DMS 273 (cell line): Measurements from ENCODE around the gene TMEM95.
"Not testable (repeated sequence)": the region's sequence is repeated elsewhere in the genome, so short reads cannot be mapped to it uniquely, and the experiment has no call there.

Experiments
- DNase-seq: peaks from one replicate; lab custom pipeline; 2025; ENCODE audit not compliant: unreplicated experiment; lab: John Stamatoyannopoulos, UW

The TMEM95 gene

DNA sequence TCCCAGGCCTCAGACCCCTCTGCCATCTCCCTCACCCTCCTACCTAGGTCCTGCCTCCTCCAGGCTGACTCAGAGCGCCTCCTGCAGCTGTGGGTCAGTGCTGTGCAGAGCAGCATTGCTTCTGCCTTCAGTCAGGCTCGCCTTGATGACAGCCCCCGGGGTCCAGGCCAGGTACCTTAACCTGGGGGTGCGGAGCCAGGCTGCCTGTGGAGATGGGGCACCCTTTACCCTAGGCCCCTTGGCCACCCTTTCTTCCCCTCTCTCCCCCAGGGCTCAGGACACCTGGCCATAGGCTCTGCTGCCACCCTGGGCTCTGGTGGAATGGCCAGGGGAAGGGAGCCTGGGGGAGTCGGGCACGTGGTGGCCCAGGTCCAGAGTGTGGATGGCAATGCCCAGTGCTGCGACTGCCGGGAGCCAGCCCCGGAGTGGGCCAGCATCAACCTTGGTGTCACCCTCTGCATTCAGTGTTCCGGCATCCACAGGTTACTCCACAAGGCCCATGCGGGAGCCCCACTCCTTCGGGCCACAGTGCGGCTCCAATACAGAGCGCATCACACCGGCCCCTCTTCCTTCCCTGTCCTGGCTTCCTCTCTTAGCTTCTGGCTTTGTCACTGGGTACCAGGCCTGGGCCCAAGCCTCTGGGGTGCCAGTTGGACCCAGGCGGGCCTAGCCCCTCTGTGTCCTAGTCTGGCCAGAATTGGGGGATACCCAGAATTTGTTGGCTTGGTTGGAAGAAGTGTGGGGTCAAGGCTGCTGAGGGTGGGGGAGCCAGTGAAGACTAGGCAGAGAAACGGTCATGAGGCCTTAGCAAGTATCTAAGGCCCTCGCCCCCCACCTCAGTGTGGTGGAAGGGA, 8.0 kb upstream of the TMEM95 start:
- no peak for DNase-seq

DNA sequence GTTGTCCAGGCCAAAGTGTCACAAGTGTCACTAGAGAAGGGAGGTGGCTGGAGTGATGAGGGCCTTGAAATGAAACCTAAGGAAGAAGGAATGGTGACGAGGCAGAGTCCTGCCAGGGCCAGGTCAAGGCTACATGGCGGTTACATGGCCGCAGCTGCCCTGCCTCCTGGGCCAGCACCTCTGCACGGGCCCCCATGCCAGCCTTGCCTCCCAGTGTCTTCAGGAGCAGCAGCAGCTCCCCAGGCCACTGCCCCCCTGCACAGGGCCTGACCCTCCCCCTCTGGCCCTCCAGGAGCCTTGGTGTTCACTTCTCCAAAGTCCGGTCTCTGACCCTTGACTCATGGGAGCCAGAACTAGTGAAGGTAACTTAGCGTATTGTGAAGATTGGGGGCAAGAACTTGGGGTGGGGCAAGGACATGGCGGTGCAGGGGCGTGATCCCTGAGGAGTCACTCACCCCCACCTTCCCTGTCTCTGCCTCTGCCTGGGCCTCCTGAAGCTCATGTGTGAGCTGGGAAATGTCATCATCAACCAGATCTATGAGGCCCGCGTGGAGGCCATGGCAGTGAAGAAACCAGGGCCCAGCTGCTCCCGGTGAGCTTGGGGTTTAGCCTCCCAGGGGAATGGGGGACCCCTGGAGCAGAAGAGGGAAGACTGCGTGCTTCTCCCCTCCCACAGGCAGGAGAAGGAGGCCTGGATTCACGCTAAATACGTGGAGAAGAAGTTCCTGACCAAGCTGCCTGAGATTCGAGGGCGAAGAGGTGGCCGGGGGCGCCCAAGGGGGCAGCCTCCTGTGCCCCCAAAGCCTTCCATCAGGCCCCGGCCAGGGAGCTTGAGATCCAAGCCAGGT, 7.1 kb upstream of the TMEM95 start:
- DNase-seq = no peak

DNA sequence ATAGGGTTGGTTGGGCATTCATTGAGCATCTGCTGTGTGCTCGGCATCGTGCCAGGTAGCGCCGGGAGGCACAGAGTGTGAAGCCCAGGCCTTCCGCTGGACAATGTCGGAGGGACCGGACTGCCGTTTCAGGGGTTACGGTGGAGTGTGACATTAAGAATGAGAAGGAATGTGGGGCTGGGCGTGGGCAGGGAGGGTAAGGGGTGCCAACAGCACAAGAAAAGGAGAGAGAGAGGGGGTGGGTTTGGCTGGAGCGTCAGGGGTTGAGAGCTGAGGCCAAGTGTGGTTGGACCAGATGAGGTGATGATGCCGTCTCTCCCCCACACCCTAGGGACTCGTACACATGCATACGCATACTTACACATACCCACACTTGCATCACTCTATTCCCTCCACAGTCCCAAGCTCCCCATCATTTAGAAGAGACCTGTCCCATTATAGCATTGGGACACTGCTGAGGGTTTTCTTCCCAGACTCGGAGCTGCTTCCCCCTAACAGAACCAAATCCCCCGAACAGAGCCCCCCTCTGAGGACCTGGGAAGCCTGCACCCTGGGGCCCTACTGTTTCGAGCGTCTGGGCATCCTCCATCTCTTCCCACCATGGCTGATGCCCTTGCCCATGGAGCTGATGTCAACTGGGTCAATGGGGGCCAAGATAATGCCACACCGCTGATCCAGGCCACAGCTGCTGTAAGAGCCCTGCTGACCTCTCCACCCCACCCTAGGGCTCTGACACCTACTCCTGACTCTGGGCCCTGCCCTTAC, 6.3 kb upstream of the TMEM95 start:
- DNase-seq = peak; percentile 18

DNA sequence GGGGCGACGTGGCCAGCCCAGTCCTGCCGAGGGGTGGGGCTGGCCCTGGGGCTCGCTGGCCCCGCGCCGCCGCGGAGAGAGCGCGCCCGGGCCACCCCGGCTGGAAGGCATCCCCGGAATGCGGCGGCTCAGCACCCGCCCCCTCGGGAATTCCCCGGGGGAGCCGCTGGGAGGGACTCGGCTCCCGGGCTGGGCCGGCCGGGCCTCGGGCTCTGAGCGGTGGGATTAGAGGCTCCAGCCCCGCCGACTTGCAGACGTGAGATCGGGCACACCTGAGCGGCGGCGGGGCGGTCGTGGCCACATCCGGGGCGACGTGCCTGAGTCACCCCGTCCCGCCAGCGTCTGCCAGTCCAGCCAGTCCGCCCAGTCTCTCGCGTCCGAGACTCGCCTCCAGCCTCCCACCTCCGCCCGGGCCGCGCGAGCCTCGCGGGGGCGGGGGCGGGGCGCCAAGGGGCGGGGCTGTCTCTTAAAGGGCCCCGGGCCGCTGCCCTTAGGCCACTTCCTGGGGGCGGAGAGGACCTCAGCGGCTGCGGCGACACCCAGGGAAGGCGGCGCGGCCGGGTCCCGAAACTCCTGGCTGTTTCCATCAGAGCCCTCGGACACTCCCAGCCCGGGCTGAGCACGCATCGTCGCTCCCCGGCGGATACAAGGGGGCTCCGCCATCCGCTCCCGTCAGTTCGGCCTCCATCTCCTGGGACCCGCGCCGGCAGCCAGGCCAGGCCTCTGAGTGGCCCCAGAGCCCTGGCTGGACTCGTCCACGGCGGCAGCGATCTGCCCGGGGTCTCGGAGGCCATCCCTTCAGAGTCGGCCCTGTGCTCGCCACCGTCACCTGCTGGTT, 3.1 kb upstream of the TMEM95 start, which contains the start of gene KCTD11:
Gene KCTD11 (plus strand): TSS at position 498 of the 838 bp plus-strand sequence.
- peak; percentile 70 for DNase-seq

DNA sequence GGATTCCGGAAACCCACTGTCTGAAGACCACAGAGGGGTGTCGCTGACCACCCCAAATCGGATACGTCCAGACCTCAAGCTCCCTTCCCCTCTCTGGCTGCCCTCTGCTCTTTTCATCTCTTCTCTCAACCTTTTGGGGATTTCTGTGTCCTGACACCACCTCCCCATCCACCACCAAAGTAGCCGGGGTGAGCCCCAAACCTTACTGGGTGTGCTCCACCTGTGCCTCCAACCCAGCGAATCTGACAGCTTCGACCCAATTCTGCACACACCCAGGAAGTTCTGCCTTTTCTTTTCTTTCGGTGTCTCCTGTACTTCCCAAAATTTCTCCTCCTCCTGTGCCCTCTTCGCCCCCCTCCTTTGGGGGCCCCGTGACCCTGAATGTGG, 2.5 kb upstream of the TMEM95 start:
- no peak for DNase-seq

DNA sequence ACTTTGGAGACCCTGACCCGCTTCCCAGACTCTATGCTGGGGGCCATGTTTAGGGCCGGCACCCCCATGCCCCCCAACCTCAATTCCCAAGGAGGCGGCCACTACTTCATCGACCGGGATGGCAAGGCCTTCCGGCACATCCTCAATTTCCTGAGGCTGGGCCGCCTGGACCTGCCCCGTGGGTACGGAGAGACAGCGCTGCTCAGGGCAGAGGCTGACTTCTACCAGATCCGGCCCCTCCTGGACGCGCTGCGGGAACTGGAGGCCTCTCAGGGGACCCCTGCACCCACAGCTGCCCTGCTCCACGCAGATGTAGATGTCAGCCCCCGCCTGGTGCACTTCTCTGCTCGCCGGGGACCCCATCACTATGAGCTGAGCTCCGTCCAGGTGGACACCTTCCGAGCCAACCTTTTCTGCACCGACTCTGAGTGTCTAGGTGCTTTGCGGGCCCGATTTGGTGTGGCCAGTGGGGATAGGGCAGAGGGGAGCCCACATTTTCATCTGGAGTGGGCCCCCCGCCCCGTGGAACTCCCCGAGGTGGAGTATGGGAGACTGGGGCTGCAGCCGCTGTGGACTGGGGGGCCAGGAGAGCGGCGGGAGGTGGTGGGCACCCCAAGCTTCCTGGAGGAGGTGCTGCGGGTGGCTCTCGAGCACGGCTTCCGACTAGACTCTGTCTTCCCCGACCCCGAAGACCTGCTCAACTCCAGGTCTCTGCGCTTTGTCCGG, 1.9 kb upstream of the TMEM95 start:
- DNase-seq = no peak

DNA sequence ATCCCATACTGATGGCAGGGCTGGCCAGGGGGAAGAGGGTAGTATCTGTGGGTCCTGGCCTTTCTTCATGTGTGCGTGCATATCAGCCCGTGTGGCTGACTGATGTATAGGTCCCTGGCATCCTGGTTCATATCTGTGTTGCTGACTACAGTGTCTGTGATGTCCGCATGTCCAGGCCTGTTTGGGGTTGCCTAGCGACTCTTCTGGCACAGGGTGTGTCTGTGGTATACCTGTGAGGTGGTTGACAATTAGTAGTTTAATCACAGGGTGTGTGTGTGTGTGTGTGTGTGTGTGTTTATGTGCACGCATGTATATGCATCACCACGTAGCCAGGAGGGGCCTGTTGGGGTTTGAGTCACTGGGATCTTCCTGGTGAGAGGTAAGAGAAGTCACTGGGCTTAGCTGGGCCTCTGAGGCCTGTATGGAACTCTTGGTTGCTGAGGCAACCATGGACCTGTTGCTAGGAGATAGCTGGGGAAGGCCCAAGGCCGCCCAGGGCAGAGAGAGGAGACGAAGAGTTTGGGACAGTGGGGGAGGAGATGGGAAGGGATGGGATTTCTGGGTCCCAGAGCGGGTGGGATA, 603 bp upstream of the TMEM95 start:
- peak; percentile 60 for DNase-seq

DNA sequence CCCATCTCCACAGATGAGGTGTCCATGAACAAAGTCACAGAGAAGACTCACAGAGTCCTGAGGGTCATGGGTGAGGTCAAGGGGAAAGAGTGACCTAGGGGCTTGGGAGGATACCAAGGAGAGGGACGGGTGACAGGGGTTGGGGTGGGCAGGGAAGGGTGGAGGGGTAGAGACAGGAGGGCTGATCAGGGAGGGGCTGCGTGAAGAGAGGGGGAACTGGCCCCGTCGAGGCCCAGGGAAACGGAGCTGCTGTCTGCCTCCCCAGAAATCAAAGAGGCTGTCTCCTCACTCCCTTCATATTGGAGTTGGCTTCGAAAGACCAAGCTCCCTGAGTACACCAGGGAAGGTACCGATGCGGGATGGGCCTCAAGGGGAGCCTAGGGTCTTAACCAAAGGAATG, 617 bp downstream of the TMEM95 start:
- no peak for DNase-seq

DNA sequence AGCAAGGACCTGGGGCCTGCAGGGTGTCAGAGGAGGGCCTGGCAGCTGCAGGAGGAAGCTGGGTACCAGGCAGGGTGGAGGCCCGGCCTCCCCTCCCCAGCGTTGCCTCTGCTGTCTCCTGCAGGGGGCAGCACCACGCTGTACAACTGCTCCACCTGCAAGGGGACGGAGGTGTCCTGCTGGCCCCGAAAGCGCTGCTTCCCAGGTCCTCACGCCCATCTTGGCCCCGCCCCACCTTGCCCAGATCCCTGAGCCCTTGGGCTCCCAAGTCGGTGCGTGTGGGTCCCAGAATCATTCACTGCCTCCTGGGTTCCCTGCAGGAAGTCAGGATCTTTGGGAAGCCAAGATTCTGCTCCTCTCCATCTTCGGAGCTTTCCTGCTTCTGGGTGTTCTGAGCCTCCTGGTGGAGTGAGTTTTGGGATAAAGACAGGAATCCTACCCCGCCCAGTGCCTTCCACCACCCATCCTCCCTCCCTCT, 1.2 kb downstream of the TMEM95 start:
- peak; percentile 81 for DNase-seq

DNA sequence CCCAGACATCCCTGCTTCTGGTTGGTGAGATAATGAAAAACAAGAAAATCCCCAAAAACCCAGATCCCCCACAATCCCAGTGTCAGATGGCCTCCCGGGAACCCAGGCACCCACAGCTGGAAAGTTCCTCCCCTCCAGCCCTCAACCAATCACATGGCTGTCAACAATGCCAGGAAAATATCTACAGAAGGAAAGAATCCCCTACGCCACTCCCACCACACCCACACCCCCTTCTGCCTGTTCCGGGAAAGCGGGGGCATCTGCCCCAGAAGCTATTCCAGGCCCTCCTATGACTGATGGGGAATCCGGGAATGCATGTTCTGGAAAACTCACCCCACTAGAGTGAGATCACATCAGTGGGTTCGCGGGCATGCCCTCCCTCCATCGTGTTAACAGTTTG, 1.8 kb downstream of the TMEM95 start:
- no peak for DNase-seq

DNA sequence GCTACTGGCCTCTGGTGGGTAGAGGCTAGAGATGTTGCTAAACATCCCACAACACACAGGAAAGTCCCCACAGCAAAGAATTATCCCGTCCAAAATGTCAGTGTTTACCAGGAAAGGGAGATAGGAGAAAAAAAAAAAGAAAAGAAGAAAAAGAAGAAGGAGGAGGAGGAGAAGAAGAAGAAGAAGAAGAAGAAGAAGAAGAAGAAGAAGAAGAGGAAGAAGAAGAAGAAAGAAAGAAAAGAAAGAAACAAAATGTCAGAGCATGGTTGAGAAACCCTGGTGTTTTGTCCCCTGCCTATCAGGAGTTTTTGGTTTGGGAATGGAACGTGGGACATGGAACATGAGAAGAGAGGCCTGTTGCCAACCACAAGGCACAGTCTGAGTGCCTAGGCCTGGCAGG, 2.4 kb downstream of the TMEM95 start:
- no peak for DNase-seq

DNA sequence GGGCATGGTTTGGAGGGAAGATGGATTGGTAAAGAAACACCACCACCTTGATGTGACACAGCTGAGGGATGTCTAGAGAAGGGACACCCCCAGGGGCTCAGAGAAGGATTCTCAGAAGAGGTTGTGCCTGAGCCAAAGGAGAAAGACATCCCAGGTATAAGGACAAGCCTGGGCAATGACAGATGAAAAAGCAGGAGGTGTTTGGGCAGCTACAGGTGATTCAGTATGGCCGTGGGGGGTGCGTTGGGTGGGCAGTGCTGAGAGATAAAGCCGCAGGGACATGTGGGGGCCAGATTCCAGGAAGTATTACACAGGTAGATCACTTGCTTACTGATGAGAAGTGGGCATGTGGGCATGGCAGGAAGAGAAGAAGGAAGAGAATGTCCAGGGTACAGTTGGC, 7.0 kb downstream of the TMEM95 start:
- DNase-seq = no peak

DNA sequence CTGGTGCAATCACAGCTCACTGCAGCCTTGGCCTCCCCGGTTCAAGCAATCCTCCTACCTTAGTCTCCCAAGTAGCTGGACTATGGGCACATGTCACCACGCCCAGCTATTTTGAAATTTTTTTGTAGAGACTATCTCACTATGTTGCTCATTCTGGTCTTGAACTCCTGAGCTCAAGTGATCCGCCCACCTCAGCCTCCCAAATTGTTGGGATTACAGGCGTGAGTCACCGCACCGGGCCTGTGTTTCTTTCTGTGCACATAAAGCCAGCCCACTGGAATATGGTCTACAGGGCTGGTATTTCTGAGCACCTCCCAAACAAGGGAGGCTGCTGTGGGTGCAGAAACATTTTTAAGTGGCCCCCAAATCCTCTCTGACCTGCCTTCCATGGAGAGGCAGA, 8.4 kb downstream of the TMEM95 start:
- DNase-seq = no peak

DNA sequence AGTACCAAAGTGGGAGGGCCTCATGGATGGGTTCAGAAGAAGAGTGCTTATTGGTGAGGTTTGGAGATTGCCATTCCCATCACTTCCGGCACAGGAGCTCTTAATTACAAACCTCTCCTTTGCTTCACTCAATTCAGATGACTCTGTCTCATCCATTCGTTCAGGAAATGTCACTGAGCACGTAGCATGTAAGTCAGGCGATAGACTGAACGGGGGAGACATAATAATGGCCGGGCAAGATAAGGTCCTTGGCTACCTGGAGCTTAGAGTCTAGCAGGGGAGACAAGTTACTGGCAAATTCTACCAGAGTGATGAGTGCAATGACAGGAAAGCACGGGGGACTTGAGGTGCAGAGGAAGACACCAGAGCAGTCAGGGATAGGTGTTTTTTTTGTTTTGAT, 11.0 kb downstream of the TMEM95 start:
- not testable (repeated sequence) for DNase-seq

DNA sequence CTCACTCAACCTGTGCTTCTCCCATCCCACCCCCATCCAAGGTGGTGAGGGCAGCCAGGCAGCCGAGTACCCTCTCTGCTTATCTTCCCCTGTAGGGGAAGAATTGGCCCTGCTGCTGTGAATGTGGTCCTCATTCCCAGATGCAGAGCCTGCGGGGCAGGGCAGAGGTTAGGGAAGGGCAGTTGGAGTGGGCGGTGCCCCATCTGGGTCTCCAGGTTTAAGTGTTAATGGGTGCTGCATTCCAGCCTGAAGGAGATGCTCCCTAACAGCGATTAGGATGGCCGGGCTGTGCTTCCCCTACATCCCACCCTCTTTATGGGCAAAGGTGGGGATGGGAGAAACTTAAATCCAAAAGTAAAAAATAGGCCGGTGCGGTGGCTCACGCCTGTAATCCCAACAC, 12.1 kb downstream of the TMEM95 start:
- no peak for DNase-seq

DNA sequence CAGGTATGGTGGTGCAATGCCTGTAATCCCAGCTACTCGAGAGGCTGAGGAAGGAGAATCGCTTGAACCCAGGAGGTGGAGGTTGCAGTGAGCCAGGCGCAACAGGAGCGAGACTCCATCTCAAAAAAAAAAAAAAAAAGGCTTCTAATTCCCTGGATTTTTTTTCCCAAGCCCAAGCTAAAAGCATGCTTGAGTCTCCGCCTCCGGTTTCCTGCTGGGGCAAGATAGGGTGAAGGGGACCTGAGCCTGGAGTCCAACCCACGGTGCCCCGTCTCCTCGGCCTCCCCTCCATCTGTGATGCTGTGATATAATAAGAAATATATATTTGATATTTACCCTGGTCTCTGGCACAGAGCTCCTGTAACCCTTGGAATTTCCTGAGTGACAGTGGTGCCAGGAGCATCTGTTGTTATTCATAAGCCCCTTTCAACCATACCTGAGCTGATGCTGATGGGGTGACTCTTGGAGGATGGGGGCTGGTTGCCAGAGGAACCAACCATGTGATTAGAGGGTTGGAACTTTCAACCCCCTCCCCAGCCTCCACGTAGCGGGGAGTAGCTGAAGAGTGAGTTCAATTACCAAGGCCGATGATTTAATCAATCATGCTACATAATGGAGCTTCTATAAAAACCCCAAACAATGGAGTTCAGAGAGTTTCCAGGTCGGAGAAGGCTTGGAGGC, 13.1 kb downstream of the TMEM95 start:
- no peak for DNase-seq

DNA sequence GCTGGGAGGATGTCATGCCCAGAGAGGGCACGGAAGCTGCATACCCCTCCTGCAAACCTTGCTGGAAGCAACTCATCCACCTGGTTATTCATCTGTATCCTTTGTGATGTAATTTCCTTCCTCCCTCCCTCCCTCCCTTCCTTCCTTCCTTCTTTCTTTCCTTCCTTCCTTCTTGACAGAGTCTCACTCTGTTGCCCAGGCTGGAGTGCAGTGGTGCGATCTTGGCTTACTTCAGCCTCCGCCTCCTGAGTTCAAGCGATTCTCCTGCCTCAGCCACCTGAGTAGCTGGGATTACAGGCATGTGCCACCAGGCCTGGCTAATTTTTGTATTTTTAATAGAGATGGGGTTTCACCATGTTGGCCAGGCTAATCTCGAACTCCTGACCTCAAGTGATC, 13.6 kb downstream of the TMEM95 start:
- DNase-seq = not testable (repeated sequence)

DNA sequence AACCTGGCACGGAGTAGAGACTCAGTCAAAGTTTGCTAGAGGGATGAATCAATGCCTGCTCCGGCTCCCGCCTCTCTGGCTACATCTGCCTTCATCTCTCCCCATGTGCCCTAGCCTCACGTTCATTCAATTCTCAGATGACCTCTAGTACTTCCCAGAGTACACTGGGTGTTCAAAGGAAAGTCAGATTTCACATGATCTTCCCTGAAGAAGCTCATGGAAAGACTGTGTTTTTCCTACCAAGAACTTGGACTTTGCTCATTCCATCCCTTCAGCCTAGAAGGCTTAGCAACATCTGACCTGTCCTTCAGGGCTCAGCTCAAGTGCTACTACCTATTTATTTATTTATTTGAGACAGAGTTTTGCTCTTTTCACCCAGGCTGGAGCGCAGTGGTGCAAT, 14.9 kb downstream of the TMEM95 start:
- DNase-seq = no peak

DNA sequence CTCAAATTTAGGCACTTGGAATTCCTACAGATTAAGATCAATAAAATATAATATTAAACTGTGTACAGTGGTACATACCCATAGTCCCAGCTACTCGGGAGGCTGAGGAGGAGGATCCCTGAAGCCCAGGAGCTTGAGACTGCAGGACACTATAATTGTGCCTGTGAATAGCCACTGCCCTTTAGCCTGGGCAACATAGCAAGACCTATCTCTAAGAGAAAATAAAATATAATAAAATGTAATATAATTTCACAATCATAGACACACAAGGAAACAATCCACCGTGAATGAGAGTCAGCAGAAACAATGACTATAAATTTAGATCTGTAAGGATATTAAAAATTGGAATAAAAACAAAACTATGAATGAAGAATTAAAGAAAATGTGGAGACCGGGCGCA, 15.9 kb downstream of the TMEM95 start:
- no peak for DNase-seq
